ENCODE measurements around the gene MECR.

The MECR gene

GRCh38 chr1:29200906-29201594 lies 29.7 kb downstream of the MECR start:
- DNase-seq, result no peak

- DNase-seq, result no peak
Observed at GRCh38 chr1:29197993-29198392, 32.7 kb downstream of the MECR start.

- DNase-seq, result no peak
Observed at GRCh38 chr1:29197590-29197924, 33.2 kb downstream of the MECR start.

- no peak for DNase-seq
Observed at GRCh38 chr1:29196863-29197589, 33.7 kb downstream of the MECR start.

GRCh38 chr1:29195881-29196291 lies 34.8 kb downstream of the MECR start:
- no peak for DNase-seq

- no peak for DNase-seq
Observed at GRCh38 chr1:29193879-29194455, 36.8 kb downstream of the MECR start.

GRCh38 chr1:29190718-29191117 lies 40.0 kb downstream of the MECR start:
- DNase-seq, result no peak

GRCh38 chr1:29186707-29187106 lies 44.0 kb downstream of the MECR start:
- no peak for DNase-seq

- no peak for DNase-seq
Observed at GRCh38 chr1:29186252-29186651, 44.5 kb downstream of the MECR start.

- DNase-seq, result no peak
Observed at GRCh38 chr1:29183287-29183686, 47.4 kb downstream of the MECR start.

- peak; percentile 67 to 89 for DNase-seq
Observed at GRCh38 chr1:29181413-29182225, 49.1 kb downstream of the MECR start, which contains the start of gene SRSF4. Gene SRSF4, minus strand, starts transcription at chr1:29181900. Its CDS starts 148 bp downstream, at chr1:29181752.

- DNase-seq, result no peak
Observed at GRCh38 chr1:29180497-29181412, 50.0 kb downstream of the MECR start.

GRCh38 chr1:29179641-29180184 lies 51.0 kb downstream of the MECR start:
- no peak for DNase-seq

- no peak for DNase-seq
Observed at GRCh38 chr1:29177022-29177705, 53.6 kb downstream of the MECR start.

GRCh38 chr1:29176576-29176975 lies 54.2 kb downstream of the MECR start:
- no peak for DNase-seq

- no peak for DNase-seq
Observed at GRCh38 chr1:29172415-29172939, 58.3 kb downstream of the MECR start.

GRCh38 chr1:29171521-29171920 lies 59.2 kb downstream of the MECR start:
- DNase-seq, result no peak

GRCh38 chr1:29171089-29171488 lies 59.6 kb downstream of the MECR start:
- no peak for DNase-seq

GRCh38 chr1:29169976-29170375 lies 60.8 kb downstream of the MECR start:
- no peak for DNase-seq

GRCh38 chr1:29167904-29168303 lies 62.8 kb downstream of the MECR start:
- no peak for DNase-seq

GRCh38 chr1:29166291-29166878 lies 64.3 kb downstream of the MECR start:
- DNase-seq, result no peak

Data from cerebellar nuclear complex (tissue), 1 donor.